Naive thymus-derived CD8-positive, alpha-beta T cell (primary cell): Measurements from ENCODE around the gene CACNG5. TPM values are rescaled to one million over a fixed set of nuclear protein-coding genes. Genes with fewer than 3 reads are reported as not detected.

Experiments used
- ATAC-seq, 2 donors: fragments of 150-1000 bp; cut with Tn5 transposase in 1 of 2; sonication (Bioruptor Pico), chemical (Tn5 transposase) in 1 of 2; 1 replicate in 1 of 2; 2 replicates in 1 of 2; pipeline ENCODE4 v1.10.0; 2021; ENCODE audit warnings: mild to moderate bottlenecking in 2 of 2, moderate library complexity in 2 of 2
- POLR2A ChIA-PET: fragments of 350-600 bp; sonication (Branson Sonifier 250); formaldehyde crosslinking; loops from one replicate; lab custom pipeline; 2021; ENCODE audit warnings: antibody characterized with exemption; lab: Charles Lee
- DNase-seq, 10 donors: peaks; one replicate each; pipeline versions ENCODE4 v3.0.0 to v3.0.0-alpha.2; 2020 to 2022
- H3K27ac Mint-ChIP-seq, 10 donors: one replicate each; pipeline ENCODE4 v1.8.0; 2020 to 2022; ENCODE audit warnings: mild to moderate bottlenecking in 10 of 10, mixed read lengths in 10 of 10, moderate library complexity in 4 of 10, inconsistent platforms in 1 of 10
- H3K27me3 Mint-ChIP-seq, 5 donors: one replicate each; pipeline ENCODE4 v1.8.0; 2021 to 2022; ENCODE audit warnings: mixed read lengths in 5 of 5
- H3K36me3 Mint-ChIP-seq, 3 donors: one replicate each; pipeline ENCODE4 v1.8.0; 2020 to 2022; ENCODE audit warnings: mixed read lengths in 3 of 3, mild to moderate bottlenecking in 2 of 3, inconsistent platforms in 1 of 3
- H3K4me1 Mint-ChIP-seq, 4 donors: one replicate each; pipeline ENCODE4 v1.8.0; 2021 to 2022; ENCODE audit warnings: mixed read lengths in 4 of 4
- H3K4me3 Mint-ChIP-seq, 10 donors: one replicate each; pipeline ENCODE4 v1.8.0; 2020 to 2022; ENCODE audit warnings: mild to moderate bottlenecking in 10 of 10, mixed read lengths in 10 of 10, moderate library complexity in 6 of 10, inconsistent platforms in 1 of 10
- H3K9me3 Mint-ChIP-seq, 9 donors: one replicate each; pipeline ENCODE4 v1.8.0; 2020 to 2022; ENCODE audit warnings: mixed read lengths in 9 of 9, mild to moderate bottlenecking in 3 of 9, inconsistent platforms in 1 of 9, moderate library complexity in 1 of 9
- polyA plus RNA-seq, 3 donors: library from polyadenylated mRNA; unstranded; fragments of 300-500 nt; fragmentation: Illumina TruSeq; gene quantifications; one replicate each; pipeline ENCODE4 v1.2.3, GENCODE V29; 2021
- total RNA-seq, 8 experiments: library from RNA in 2 of 8; stranded (reverse) in 2 of 8; gene quantifications; one replicate each; pipeline ENCODE4 v1.2.3 and lab custom pipeline; 2021 to 2026

Gene CACNG5
- total and polyA plus RNA-seq, 5 experiments from 2014 or later, result not detected

- ATAC-seq, result no peak
- H3K36me3 Mint-ChIP-seq, result no peaks in the 10 kb centered on the region
- peaks cover 11 to 47% (median 28%) of the 10 kb centered on the region in 5 donors for H3K27me3 Mint-ChIP-seq
- H3K27ac Mint-ChIP-seq, result no peak overlapping the region
- POLR2A ChIA-PET, result no interaction called here
- no peaks in the 10 kb centered on the region for H3K4me1 Mint-ChIP-seq
- H3K4me3 Mint-ChIP-seq, result no peak overlapping the region
- peaks cover 0 to 3% (median 0%) of the 10 kb centered on the region in 9 donors for H3K9me3 Mint-ChIP-seq
- no peak for DNase-seq
Measured at GRCh38 chr17:66840061-66840460, 5.1 kb downstream of the CACNG5 start.

- Mint-ChIP-seq H3K4me3 (no peak overlapping the region), H3K4me1 (no peaks in the 10 kb centered on the region), H3K27ac (no peak overlapping the region), H3K9me3 (peaks cover 0 to 14% (median 7%) of the 10 kb centered on the region in 9 donors), H3K36me3 (peaks cover 0 to 3% (median 0%) of the 10 kb centered on the region in 3 donors), H3K27me3 (peaks cover 12 to 52% (median 22%) of the 10 kb centered on the region in 5 donors)
- no peak for ATAC-seq
- DNase-seq, result no peak
- POLR2A ChIA-PET, result no interaction called here
Measured at GRCh38 chr17:66841328-66841727, 6.4 kb downstream of the CACNG5 start.

- no peak for DNase-seq
- Mint-ChIP-seq H3K9me3 (peaks cover 0 to 16% (median 11%) of the 10 kb centered on the region in 9 donors), H3K4me3 (no peak overlapping the region), H3K4me1 (no peaks in the 10 kb centered on the region), H3K27ac (no peak overlapping the region), H3K27me3 (peaks cover 13 to 48% (median 21%) of the 10 kb centered on the region in 5 donors), H3K36me3 (peaks cover 0 to 8% (median 0%) of the 10 kb centered on the region in 3 donors)
- no peak for ATAC-seq
- POLR2A ChIA-PET, result no interaction called here
Measured at GRCh38 chr17:66841744-66842143, 6.8 kb downstream of the CACNG5 start.

- POLR2A ChIA-PET, result no interaction called here
- Mint-ChIP-seq H3K27ac (no peak overlapping the region), H3K27me3 (peaks cover 11 to 41% (median 16%) of the 10 kb centered on the region in 5 donors), H3K4me1 (no peaks in the 10 kb centered on the region), H3K9me3 (peaks cover 0 to 22% (median 14%) of the 10 kb centered on the region in 9 donors), H3K4me3 (no peak overlapping the region), H3K36me3 (peaks cover 0 to 13% (median 0%) of the 10 kb centered on the region in 3 donors)
- DNase-seq (no peak), ATAC-seq (no peak)
Measured at GRCh38 chr17:66842505-66842904, 7.6 kb downstream of the CACNG5 start.

- peaks cover 10 to 40% (median 16%) of the 10 kb centered on the region in 5 donors for H3K27me3 Mint-ChIP-seq
- ATAC-seq (no peak), DNase-seq (no peak)
- POLR2A ChIA-PET, result no interaction called here
- H3K9me3 Mint-ChIP-seq, result peaks cover 0 to 24% (median 14%) of the 10 kb centered on the region in 9 donors
- peaks cover 0 to 13% (median 0%) of the 10 kb centered on the region in 3 donors for H3K36me3 Mint-ChIP-seq
- no peak overlapping the region for H3K27ac Mint-ChIP-seq
- no peak overlapping the region for H3K4me3 Mint-ChIP-seq
- no peaks in the 10 kb centered on the region for H3K4me1 Mint-ChIP-seq
Measured at GRCh38 chr17:66842959-66843358, 8.0 kb downstream of the CACNG5 start.

- peaks cover 10 to 40% (median 17%) of the 10 kb centered on the region in 5 donors for H3K27me3 Mint-ChIP-seq
- peaks cover 0 to 26% (median 14%) of the 10 kb centered on the region in 9 donors for H3K9me3 Mint-ChIP-seq
- no peak overlapping the region for H3K4me3 Mint-ChIP-seq
- DNase-seq, result no peak
- no peak for ATAC-seq
- H3K4me1 Mint-ChIP-seq, result no peaks in the 10 kb centered on the region
- H3K27ac Mint-ChIP-seq, result no peak overlapping the region
- POLR2A ChIA-PET, result interaction anchor here (0.6 kb wide), 1 partner anchor 14 kb away, joined by 3 read pairs; no protein-coding TSS in a partner anchor
- H3K36me3 Mint-ChIP-seq, result peaks cover 0 to 13% (median 0%) of the 10 kb centered on the region in 3 donors
Measured at GRCh38 chr17:66843627-66844026, 8.7 kb downstream of the CACNG5 start.

GRCh38 chr17:66847704-66848103, 12.8 kb downstream of the CACNG5 start:
- no peak for DNase-seq
- no peaks in the 10 kb centered on the region for H3K4me1 Mint-ChIP-seq
- no peak overlapping the region for H3K4me3 Mint-ChIP-seq
- H3K27ac Mint-ChIP-seq, result no peak overlapping the region
- ATAC-seq, result no peak
- H3K9me3 Mint-ChIP-seq, result peaks cover 0 to 26% (median 14%) of the 10 kb centered on the region in 9 donors
- POLR2A ChIA-PET, result no interaction called here
- H3K36me3 Mint-ChIP-seq, result peaks cover 0 to 13% (median 0%) of the 10 kb centered on the region in 3 donors
- H3K27me3 Mint-ChIP-seq, result peaks cover 8 to 29% (median 12%) of the 10 kb centered on the region in 5 donors

GRCh38 chr17:66848496-66848895, 13.6 kb downstream of the CACNG5 start:
- H3K27me3 Mint-ChIP-seq, result peaks cover 8 to 22% (median 12%) of the 10 kb centered on the region in 5 donors
- peaks cover 0 to 26% (median 14%) of the 10 kb centered on the region in 9 donors for H3K9me3 Mint-ChIP-seq
- H3K27ac Mint-ChIP-seq, result no peak overlapping the region
- POLR2A ChIA-PET, result no interaction called here
- H3K4me3 Mint-ChIP-seq, result no peak overlapping the region
- no peaks in the 10 kb centered on the region for H3K4me1 Mint-ChIP-seq
- DNase-seq (no peak), ATAC-seq (no peak)
- peaks cover 0 to 13% (median 0%) of the 10 kb centered on the region in 3 donors for H3K36me3 Mint-ChIP-seq

GRCh38 chr17:66849032-66849655, 14.2 kb downstream of the CACNG5 start:
- H3K9me3 Mint-ChIP-seq, result peaks cover 0 to 26% (median 14%) of the 10 kb centered on the region in 9 donors
- no peak overlapping the region for H3K4me3 Mint-ChIP-seq
- DNase-seq (no peak), ATAC-seq (no peak)
- no peak overlapping the region for H3K27ac Mint-ChIP-seq
- peaks cover 0 to 13% (median 0%) of the 10 kb centered on the region in 3 donors for H3K36me3 Mint-ChIP-seq
- POLR2A ChIA-PET, result no interaction called here
- H3K27me3 Mint-ChIP-seq, result peaks cover 8 to 16% (median 9%) of the 10 kb centered on the region in 5 donors
- no peaks in the 10 kb centered on the region for H3K4me1 Mint-ChIP-seq

GRCh38 chr17:66849851-66850580, 15.1 kb downstream of the CACNG5 start:
- ATAC-seq (no peak), DNase-seq (no peak)
- H3K9me3 Mint-ChIP-seq, result peaks cover 0 to 26% (median 13%) of the 10 kb centered on the region in 9 donors
- H3K27me3 Mint-ChIP-seq, result peaks cover 4 to 14% (median 8%) of the 10 kb centered on the region in 5 donors
- H3K4me3 Mint-ChIP-seq, result no peak overlapping the region
- no peaks in the 10 kb centered on the region for H3K4me1 Mint-ChIP-seq
- POLR2A ChIA-PET, result no interaction called here
- H3K27ac Mint-ChIP-seq, result no peak overlapping the region
- H3K36me3 Mint-ChIP-seq, result peaks cover 0 to 13% (median 0%) of the 10 kb centered on the region in 3 donors

- Mint-ChIP-seq H3K27ac (no peak overlapping the region), H3K9me3 (peaks cover 0 to 22% (median 9%) of the 10 kb centered on the region in 9 donors), H3K4me1 (no peaks in the 10 kb centered on the region), H3K4me3 (no peak overlapping the region), H3K36me3 (peaks cover 0 to 13% (median 0%) of the 10 kb centered on the region in 3 donors), H3K27me3 (peaks cover 4 to 13% (median 5%) of the 10 kb centered on the region in 5 donors)
- POLR2A ChIA-PET, result no interaction called here
- no peak for DNase-seq
- ATAC-seq, result no peak
Measured at GRCh38 chr17:66850692-66851091, 15.8 kb downstream of the CACNG5 start.

- POLR2A ChIA-PET, result no interaction called here
- peaks cover 0 to 4% (median 0%) of the 10 kb centered on the region in 5 donors for H3K27me3 Mint-ChIP-seq
- no peak for ATAC-seq
- peaks cover 0 to 5% (median 0%) of the 10 kb centered on the region in 9 donors for H3K9me3 Mint-ChIP-seq
- H3K36me3 Mint-ChIP-seq, result no peaks in the 10 kb centered on the region
- no peak overlapping the region for H3K4me3 Mint-ChIP-seq
- peak in 1 of 10 donors; percentile 4 for DNase-seq
- H3K27ac Mint-ChIP-seq, result no peak overlapping the region
- no peaks in the 10 kb centered on the region for H3K4me1 Mint-ChIP-seq
Measured at GRCh38 chr17:66855204-66855603, 20.3 kb downstream of the CACNG5 start.
